ENCODE results near the gene BHLHE40. TPM values are rescaled to one million over a fixed set of nuclear protein-coding genes. Genes with fewer than 3 reads are reported as not detected.

The BHLHE40 gene
- total and polyA plus RNA-seq, 2 donors (not counting 1 experiment from before 2014, with no cell fraction given): 16.7 to 28.4 TPM

DNA sequence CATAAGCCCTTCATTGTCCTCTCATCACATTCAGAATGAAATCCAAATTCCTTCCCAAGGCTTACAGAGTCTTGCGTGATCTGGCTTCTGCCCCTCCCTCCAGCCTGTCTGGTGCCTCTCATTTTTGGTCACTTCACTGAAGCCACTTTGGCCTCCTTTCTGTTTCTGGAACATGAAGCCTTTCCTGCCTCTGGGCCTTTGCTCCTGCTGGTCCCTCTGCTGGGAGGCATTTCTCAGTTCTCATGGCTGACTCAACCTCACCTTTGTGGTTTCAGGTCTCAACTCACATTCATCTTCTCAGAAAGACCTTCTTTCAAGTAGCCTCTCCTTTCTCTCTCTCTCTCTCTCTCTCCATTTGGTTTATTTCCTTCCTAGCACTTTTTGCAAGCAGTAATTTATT is 43.9 kb upstream of the BHLHE40 start:
- H2AFZ ChIP-seq (ENCODE audit: low read length): no peak overlapping the region
- no peak overlapping the region for H3K4me2 ChIP-seq (ENCODE audit: extremely low read depth, insufficient read depth, low read length)
- H3K9ac ChIP-seq (ENCODE audit: insufficient read depth, low read length): no peak overlapping the region
- H3K27ac ChIP-seq (ENCODE audit: insufficient read depth, low read length): no peak overlapping the region
- no peaks in the 10 kb centered on the region for H3K79me2 ChIP-seq (ENCODE audit: control insufficient read depth, insufficient read depth, low read length)
- H3K36me3 ChIP-seq (ENCODE audit: control insufficient read depth, insufficient read depth, low read length): no peaks in the 10 kb centered on the region
- H3K4me1 ChIP-seq (ENCODE audit: control insufficient read depth, extremely low read depth, insufficient read depth, low read length): no peaks in the 10 kb centered on the region
- no peak overlapping the region for H3K4me3 ChIP-seq (replicated peaks in 1 of 4; ENCODE audit: control extremely low read depth in 1 of 4, insufficient read depth in 1 of 4, low read depth in 3 of 4, low read length in 4 of 4)
- no peaks in the 10 kb centered on the region for H3K27me3 ChIP-seq (ENCODE audit: control insufficient read depth, insufficient read depth, low read length)
- DNase-seq (ENCODE audit: low read depth in 2 of 2): peak in 1 of 2 donors; percentile 63
- TF ChIP-seq EZH2 (IDR thresholded peaks at IDR 0.05; ENCODE audit: low read length, missing control alignments): no peak
- TF ChIP-seq, protein P1, sequence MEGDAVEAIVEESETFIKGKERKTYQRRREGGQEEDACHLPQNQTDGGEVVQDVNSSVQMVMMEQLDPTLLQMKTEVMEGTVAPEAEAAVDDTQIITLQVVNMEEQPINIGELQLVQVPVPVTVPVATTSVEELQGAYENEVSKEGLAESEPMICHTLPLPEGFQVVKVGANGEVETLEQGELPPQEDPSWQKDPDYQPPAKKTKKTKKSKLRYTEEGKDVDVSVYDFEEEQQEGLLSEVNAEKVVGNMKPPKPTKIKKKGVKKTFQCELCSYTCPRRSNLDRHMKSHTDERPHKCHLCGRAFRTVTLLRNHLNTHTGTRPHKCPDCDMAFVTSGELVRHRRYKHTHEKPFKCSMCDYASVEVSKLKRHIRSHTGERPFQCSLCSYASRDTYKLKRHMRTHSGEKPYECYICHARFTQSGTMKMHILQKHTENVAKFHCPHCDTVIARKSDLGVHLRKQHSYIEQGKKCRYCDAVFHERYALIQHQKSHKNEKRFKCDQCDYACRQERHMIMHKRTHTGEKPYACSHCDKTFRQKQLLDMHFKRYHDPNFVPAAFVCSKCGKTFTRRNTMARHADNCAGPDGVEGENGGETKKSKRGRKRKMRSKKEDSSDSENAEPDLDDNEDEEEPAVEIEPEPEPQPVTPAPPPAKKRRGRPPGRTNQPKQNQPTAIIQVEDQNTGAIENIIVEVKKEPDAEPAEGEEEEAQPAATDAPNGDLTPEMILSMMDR (conservative IDR thresholded peaks at IDR 0.05 in 1 of 2, IDR thresholded peaks at IDR 0.05 in 1 of 2; ENCODE audit: low read depth in 1 of 2, low read length in 2 of 2): no peak
- H4K20me1 ChIP-seq (ENCODE audit: control insufficient read depth, extremely low read depth, insufficient read depth, low read length): no peaks in the 10 kb centered on the region
- H3K9me3 ChIP-seq (ENCODE audit: control insufficient read depth, insufficient read depth, low read depth, low read length): no peaks in the 10 kb centered on the region

DNA sequence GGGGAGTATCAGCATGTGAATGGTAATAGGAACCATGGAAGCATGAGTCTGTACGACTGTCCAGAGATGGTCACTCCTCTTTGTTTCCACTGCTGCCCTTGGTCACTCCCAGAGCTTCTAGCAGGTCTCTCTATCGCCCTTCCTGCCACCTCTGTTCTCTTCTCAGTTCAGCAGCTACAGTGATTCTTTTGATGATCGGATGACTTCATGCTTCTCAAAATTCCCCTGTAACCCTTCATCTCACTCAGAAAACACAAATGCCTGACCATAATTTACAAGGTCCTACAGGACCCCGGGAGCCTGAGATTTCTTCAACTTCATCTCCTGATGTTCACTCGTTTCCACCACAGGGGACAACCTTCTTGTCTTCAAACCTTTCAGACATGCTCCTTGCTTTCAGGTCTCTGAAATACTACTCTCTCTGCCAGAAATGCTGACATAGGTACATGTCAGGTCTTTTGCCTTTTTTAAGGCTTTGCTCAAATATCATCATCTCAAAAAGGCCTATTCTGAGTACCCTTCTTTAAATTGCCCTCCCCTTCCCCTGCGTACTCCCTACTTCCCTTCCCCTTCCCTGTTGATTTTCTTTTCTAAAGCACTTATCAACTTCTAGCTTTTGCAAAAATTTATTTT is 42.1 kb upstream of the BHLHE40 start:
- Histone ChIP-seq H3K9ac (ENCODE audit: insufficient read depth, low read length) (no peak overlapping the region), H3K9me3 (ENCODE audit: control insufficient read depth, insufficient read depth, low read depth, low read length) (no peaks in the 10 kb centered on the region), H3K4me3 (replicated peaks in 1 of 4; ENCODE audit: control extremely low read depth in 1 of 4, insufficient read depth in 1 of 4, low read depth in 3 of 4, low read length in 4 of 4) (no peak overlapping the region), H3K79me2 (ENCODE audit: control insufficient read depth, insufficient read depth, low read length) (no peaks in the 10 kb centered on the region), H4K20me1 (ENCODE audit: control insufficient read depth, extremely low read depth, insufficient read depth, low read length) (no peaks in the 10 kb centered on the region), H3K27me3 (ENCODE audit: control insufficient read depth, insufficient read depth, low read length) (no peaks in the 10 kb centered on the region), H3K4me1 (ENCODE audit: control insufficient read depth, extremely low read depth, insufficient read depth, low read length) (no peaks in the 10 kb centered on the region), H2AFZ (ENCODE audit: low read length) (no peak overlapping the region), H3K4me2 (ENCODE audit: extremely low read depth, insufficient read depth, low read length) (no peak overlapping the region), H3K27ac (ENCODE audit: insufficient read depth, low read length) (no peak overlapping the region), H3K36me3 (ENCODE audit: control insufficient read depth, insufficient read depth, low read length) (no peaks in the 10 kb centered on the region)
- no peak for DNase-seq (ENCODE audit: low read depth in 2 of 2)
- TF ChIP-seq EZH2 (IDR thresholded peaks at IDR 0.05; ENCODE audit: low read length, missing control alignments): no peak
- TF ChIP-seq, protein P1 (conservative IDR thresholded peaks at IDR 0.05 in 1 of 2, IDR thresholded peaks at IDR 0.05 in 1 of 2; ENCODE audit: low read depth in 1 of 2, low read length in 2 of 2): no peak

DNA sequence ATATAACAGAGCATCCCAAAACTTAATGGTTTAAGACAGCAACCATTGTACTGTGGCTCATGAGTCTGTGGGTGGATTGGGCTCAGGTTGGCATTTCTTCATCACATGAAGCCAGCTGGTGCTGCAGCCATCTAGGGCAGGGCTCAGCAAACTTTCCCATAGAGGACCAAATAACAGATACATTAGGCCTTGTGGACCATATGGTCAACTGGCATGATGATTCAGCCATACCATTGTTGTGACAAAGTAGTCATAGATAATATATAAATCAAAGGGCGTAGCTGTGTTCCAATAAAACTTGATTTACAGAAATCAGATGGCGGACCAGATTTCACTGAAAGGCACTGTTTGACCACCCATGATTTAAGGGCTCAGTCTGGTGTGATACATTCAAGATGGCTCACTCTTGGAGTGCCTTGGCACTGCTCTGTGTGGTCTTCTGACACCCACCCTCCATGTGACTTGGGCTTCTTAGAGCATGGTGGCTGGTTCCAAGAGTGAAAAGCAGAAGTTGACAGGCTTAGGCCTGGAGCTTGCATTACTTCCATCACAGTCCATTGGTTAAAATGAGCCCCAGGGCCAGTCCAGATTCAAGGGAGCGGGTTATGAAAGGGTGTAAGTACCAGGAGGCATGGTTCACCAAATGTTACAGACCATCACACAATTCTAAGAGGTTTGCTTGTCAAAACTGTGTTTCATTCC is 40.8 kb upstream of the BHLHE40 start:
- TF ChIP-seq EZH2 (IDR thresholded peaks at IDR 0.05; ENCODE audit: low read length, missing control alignments): no peak
- TF ChIP-seq, protein P1 (conservative IDR thresholded peaks at IDR 0.05 in 1 of 2, IDR thresholded peaks at IDR 0.05 in 1 of 2; ENCODE audit: low read depth in 1 of 2, low read length in 2 of 2): no peak

More for the DNA sequence above, 40.8 kb upstream of the BHLHE40 start:
- Histone ChIP-seq H4K20me1 (ENCODE audit: control insufficient read depth, extremely low read depth, insufficient read depth, low read length) (no peaks in the 10 kb centered on the region), H3K9me3 (ENCODE audit: control insufficient read depth, insufficient read depth, low read depth, low read length) (no peaks in the 10 kb centered on the region), H3K4me2 (ENCODE audit: extremely low read depth, insufficient read depth, low read length) (no peak overlapping the region), H3K79me2 (ENCODE audit: control insufficient read depth, insufficient read depth, low read length) (no peaks in the 10 kb centered on the region), H3K4me1 (ENCODE audit: control insufficient read depth, extremely low read depth, insufficient read depth, low read length) (no peaks in the 10 kb centered on the region), H3K27me3 (ENCODE audit: control insufficient read depth, insufficient read depth, low read length) (no peaks in the 10 kb centered on the region), H3K36me3 (ENCODE audit: control insufficient read depth, insufficient read depth, low read length) (no peaks in the 10 kb centered on the region), H3K27ac (ENCODE audit: insufficient read depth, low read length) (no peak overlapping the region), H2AFZ (ENCODE audit: low read length) (no peak overlapping the region), H3K9ac (ENCODE audit: insufficient read depth, low read length) (no peak overlapping the region), H3K4me3 (replicated peaks in 1 of 4; ENCODE audit: control extremely low read depth in 1 of 4, insufficient read depth in 1 of 4, low read depth in 3 of 4, low read length in 4 of 4) (no peak overlapping the region)
- peak in 1 of 2 donors; percentile 10 for DNase-seq (ENCODE audit: low read depth in 2 of 2)

Data from fibroblast of lung (primary cell).